Measurements from ENCODE around the gene MED22.
"Not testable (repeated sequence)": the region's sequence is repeated elsewhere in the genome, so short reads cannot be mapped to it uniquely, and the experiment has no call there.

MED22 gene

GRCh38 chr9:133377721-133378216 lies 29.8 kb upstream of the MED22 start:
- no peak for DNase-seq
- intact Hi-C loops (cut with DNase I), result no loop called here

- DNase-seq; intact Hi-C loops (cut with DNase I): not testable (repeated sequence)
Observed at GRCh38 chr9:133377280-133377679, 29.3 kb upstream of the MED22 start.

GRCh38 chr9:133375724-133376654 lies 28.1 kb upstream of the MED22 start, which contains the start of the genes STKLD1 and SURF4:
Gene STKLD1, plus strand, starts transcription at chr9:133376366. Its CDS starts 108 bp downstream, at chr9:133376474.
Gene SURF4, minus strand, starts transcription at chr9:133376060. Its CDS starts 91 bp downstream, at chr9:133375969.
- intact Hi-C loops (cut with DNase I), result loop anchor here (1.0 kb wide), 1 partner anchor 40 kb away; the partner anchor contains the start of gene SURF6
- peak; percentile 93 to 99 (median 96) for DNase-seq

- intact Hi-C loops (cut with DNase I), result no loop called here
- DNase-seq, result no peak
Observed at GRCh38 chr9:133375116-133375723, 27.3 kb upstream of the MED22 start.

- intact Hi-C loops (cut with DNase I), result no loop called here
- no peak for DNase-seq
Observed at GRCh38 chr9:133374612-133375115, 26.7 kb upstream of the MED22 start.

- no peak for DNase-seq
- intact Hi-C loops (cut with DNase I), result no loop called here
Observed at GRCh38 chr9:133372144-133372543, 24.2 kb upstream of the MED22 start.

- no peak for DNase-seq
- intact Hi-C loops (cut with DNase I), result no loop called here
Observed at GRCh38 chr9:133371261-133371711, 23.4 kb upstream of the MED22 start.

GRCh38 chr9:133370685-133371084 lies 22.8 kb upstream of the MED22 start:
- no peak for DNase-seq
- intact Hi-C loops (cut with DNase I), result no loop called here

- intact Hi-C loops (cut with DNase I), result no loop called here
- DNase-seq, result no peak
Observed at GRCh38 chr9:133369933-133370332, 22.0 kb upstream of the MED22 start.

GRCh38 chr9:133369422-133369821 lies 21.5 kb upstream of the MED22 start:
- intact Hi-C loops (cut with DNase I), result no loop called here
- DNase-seq, result peak in 1 of 10 donors; percentile 16

- intact Hi-C loops (cut with DNase I), result no loop called here
Observed at GRCh38 chr9:133368249-133368881, 20.4 kb upstream of the MED22 start.

GRCh38 chr9:133367778-133368177 lies 19.8 kb upstream of the MED22 start:
- intact Hi-C loops (cut with DNase I), result no loop called here
- DNase-seq, result no peak

More at GRCh38 chr9:133368249-133368881, 20.4 kb upstream of the MED22 start:
- DNase-seq, result peak in 1 of 10 donors; percentile 89

- intact Hi-C loops (cut with DNase I), result no loop called here
- DNase-seq, result no peak
Observed at GRCh38 chr9:133367221-133367620, 19.3 kb upstream of the MED22 start.

- intact Hi-C loops (cut with DNase I), result no loop called here
- no peak for DNase-seq
Observed at GRCh38 chr9:133366435-133366834, 18.5 kb upstream of the MED22 start.

- DNase-seq, result no peak
- intact Hi-C loops (cut with DNase I), result no loop called here
Observed at GRCh38 chr9:133362359-133363044, 14.6 kb upstream of the MED22 start.

GRCh38 chr9:133361507-133362092 lies 13.7 kb upstream of the MED22 start:
- intact Hi-C loops (cut with DNase I), result no loop called here
- DNase-seq, result no peak

- intact Hi-C loops (cut with DNase I), result no loop called here
- no peak for DNase-seq
Observed at GRCh38 chr9:133360400-133361393, 12.8 kb upstream of the MED22 start.

All from posterior cingulate gyrus (tissue), 11 donors.